Caki2 (cell line): ENCODE data around the gene DOCK3. TPM values are rescaled to one million over a fixed set of nuclear protein-coding genes. Genes with fewer than 3 reads are reported as not detected.
"Not testable (repeated sequence)": the region's sequence is repeated elsewhere in the genome, so short reads cannot be mapped to it uniquely, and the experiment has no call there.

ENCODE experiments used
- DNase-seq: peaks from one replicate; pipeline ENCODE4 v3.0.0-alpha.2; 2015; ENCODE audit warnings: low read depth
- in situ Hi-C: cut with HindIII; loops from 2 replicates; pipeline ENCODE4 v1.10.0; 2016; ENCODE audit warnings: low sequenced_read_pairs, low pct_unique_long_range_greater_than_20kb, mixed read lengths
- total RNA-seq: library from RNA; depleted of rRNA; stranded (reverse); fragments of >200 nt; shearing (Covaris generic); gene quantifications from 2 replicates; pipeline ENCODE4 v1.2.3, GENCODE V29; 2014; ENCODE audit warnings: low replicate concordance

DOCK3 gene
- total RNA-seq, 1 experiment from 2014 or later: 0.61 TPM

DNA sequence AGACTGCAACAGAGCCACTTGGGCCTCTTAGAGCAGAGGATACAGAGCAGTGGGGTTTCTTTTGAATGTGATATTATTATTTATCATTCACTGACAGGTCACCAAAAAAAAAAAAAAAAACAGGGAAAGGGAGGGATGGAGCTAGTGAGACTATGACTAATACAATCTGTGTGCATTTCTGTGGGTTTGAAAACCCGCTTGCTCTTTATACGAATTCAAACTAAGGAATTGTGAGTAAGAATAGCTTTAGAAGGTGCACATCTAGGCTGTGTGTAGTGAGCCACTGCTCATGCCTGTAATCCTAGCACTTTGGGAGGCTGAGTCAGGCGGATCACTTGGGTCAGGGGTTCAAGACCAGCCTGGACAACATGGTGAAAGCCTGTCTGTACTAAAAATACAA is 523.8 kb downstream of the DOCK3 start:
- DNase-seq: no peak
- in situ Hi-C loops: no loop called here

DNA sequence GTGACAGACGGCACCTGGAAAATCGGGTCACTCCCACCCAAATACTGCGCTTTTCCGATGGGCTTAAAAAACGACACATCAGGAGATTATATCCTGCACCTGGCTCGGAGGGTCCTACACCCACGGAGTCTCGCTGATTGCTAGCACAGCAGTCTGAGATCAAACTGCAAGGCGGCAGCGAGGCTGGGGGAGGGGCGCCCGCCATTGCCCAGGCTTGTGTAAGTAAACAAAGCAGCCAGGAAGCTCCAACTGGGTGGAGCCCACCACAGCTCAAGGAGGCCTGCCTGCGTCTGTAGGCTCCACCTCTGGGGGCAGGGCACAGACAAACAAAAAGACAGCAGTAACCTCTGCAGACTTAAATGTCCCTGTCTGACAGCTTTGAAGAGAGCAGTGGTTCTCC is 524.6 kb downstream of the DOCK3 start:
- in situ Hi-C loops, DNase-seq: not testable (repeated sequence)

- no peak for DNase-seq
- in situ Hi-C loops: no loop called here
Measured at GRCh38 chr3:51216291-51216690, 541.6 kb downstream of the DOCK3 start.

GRCh38 chr3:51221959-51222358 is 547.2 kb downstream of the DOCK3 start:
- in situ Hi-C loops: no loop called here
- DNase-seq: no peak

DNA sequence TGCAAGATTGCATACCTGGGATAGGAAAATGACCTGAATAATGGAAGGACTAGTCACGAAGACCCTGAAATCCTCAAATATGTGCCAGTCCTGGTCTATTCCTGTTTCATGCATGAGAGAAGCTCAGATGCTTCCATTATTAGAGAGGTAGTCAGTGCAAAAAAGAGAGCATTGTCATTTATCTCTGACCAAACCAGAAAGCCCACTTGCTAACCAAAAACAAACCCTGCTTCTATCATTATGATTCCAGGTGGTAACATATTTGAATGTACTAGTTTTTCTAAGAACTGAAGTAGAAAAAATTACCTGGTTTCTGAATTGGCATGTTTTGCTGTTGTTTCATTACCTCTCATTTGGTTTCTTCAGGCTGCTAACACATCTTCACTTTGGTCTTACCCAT is 549.6 kb downstream of the DOCK3 start:
- in situ Hi-C loops: no loop called here
- no peak for DNase-seq

DNA sequence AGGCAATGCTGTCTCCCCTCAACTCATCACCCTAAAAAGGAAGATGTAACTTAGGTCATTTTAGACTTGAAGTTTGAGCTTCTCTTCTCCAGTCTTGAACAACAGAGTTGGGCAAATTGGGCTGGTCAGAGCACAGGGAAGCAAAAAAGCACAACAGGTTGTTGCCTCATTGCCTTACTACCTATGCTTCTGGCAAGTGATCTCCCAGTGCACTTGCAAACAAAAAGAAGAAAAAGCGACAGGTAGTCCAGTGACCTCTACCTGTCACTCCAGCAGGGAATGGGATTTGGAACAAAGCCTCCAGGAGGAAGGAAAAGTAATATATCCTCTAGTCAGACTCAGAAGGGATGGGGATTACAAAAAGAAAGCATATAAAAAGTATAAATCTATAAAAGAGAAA is 550.1 kb downstream of the DOCK3 start:
- in situ Hi-C loops: no loop called here
- no peak for DNase-seq

DNA sequence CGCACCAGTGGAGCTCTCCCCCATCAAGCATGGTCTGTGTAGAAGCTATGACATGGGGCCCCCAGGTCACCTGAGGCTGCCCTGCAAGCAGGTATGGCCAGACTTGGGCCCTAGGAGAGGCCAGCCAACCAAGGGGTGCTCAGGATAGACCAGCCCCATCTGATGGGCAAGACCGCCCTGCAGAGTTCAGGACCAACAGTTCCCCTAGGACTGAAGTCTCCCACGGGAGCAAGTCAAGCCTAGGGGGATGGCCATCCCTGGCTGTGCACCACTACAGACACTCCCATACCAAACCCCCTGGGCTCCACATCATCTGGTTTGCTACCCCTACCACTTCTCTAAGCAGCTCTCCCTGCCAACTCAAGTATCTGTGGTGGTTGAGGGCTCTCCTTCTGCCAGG is 568.2 kb downstream of the DOCK3 start:
- in situ Hi-C loops: no loop called here

DNA sequence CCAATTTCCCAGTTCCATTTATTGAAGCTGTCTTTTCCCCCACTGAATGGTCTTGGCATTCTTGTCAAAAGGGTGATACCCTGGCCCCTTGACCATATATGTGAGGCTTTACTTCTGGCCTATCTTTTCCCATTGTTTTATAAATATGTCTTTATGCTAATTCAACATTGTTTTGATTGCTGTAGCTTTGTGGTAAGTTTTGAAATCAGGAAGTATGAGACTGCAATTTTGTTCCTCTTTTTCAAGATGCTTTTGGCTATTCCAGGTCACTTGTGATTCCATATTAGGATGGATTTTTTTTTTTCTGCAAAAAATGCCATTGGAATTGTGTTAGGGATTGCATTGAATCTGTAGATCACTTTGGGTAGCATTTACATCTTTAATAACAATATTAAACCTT is 569.2 kb downstream of the DOCK3 start:
- in situ Hi-C loops: no loop called here
- DNase-seq: no peak

More for the DNA sequence above, 568.2 kb downstream of the DOCK3 start:
- DNase-seq: no peak

GRCh38 chr3:51245867-51246266 is 571.1 kb downstream of the DOCK3 start:
- in situ Hi-C loops: no loop called here
- DNase-seq: no peak

GRCh38 chr3:51257870-51258269 is 583.1 kb downstream of the DOCK3 start:
- no peak for DNase-seq
- in situ Hi-C loops: no loop called here

DNA sequence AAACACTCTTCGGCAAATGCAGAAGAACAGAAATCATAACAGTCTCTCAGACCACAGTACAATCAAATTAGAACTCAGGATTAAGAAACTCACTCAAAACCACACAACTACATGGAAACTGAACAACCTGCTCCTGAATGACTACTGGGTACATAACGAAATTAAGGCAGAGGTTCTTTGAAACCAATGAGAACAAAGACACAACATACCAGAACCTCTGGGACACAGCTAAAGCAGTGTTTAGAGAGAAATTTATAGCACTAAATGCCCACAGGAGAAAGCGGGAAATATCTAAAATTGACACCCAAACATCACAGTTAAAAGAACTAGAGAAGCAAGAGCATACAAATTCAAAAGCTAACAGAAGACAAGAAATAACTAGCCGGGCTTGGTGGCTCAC is 589.4 kb downstream of the DOCK3 start:
- DNase-seq, in situ Hi-C loops: not testable (repeated sequence)

GRCh38 chr3:51268132-51268531 is 593.4 kb downstream of the DOCK3 start:
- in situ Hi-C loops: no loop called here
- DNase-seq: no peak

- DNase-seq: peak; percentile 1
- in situ Hi-C loops: no loop called here
Measured at GRCh38 chr3:51269466-51269865, 594.7 kb downstream of the DOCK3 start.

GRCh38 chr3:51270559-51270958 is 595.8 kb downstream of the DOCK3 start:
- in situ Hi-C loops: no loop called here
- DNase-seq: no peak

GRCh38 chr3:51271172-51271571 is 596.4 kb downstream of the DOCK3 start:
- no peak for DNase-seq
- in situ Hi-C loops: no loop called here

DNA sequence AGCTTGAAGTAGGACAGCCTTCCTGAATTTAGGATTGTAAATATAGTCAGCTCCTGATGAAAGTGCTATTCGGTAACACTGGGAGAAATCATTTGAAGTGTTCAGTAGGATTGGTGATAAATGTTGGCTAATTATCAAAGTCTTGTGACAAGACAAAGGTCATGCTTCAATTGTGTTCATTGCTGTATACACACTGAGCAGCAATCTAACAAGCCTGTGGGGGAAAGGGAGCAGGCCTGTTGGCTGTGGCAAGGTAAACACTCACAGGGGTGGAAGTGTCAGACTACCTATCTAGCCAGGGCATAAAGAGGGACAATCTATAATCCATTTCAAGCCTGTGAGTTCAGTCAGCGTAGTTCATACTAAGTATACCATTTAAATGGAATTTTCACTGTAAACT is 599.3 kb downstream of the DOCK3 start:
- in situ Hi-C loops: no loop called here
- no peak for DNase-seq

GRCh38 chr3:51275111-51275805 is 600.5 kb downstream of the DOCK3 start:
- DNase-seq: no peak
- in situ Hi-C loops: no loop called here

DNA sequence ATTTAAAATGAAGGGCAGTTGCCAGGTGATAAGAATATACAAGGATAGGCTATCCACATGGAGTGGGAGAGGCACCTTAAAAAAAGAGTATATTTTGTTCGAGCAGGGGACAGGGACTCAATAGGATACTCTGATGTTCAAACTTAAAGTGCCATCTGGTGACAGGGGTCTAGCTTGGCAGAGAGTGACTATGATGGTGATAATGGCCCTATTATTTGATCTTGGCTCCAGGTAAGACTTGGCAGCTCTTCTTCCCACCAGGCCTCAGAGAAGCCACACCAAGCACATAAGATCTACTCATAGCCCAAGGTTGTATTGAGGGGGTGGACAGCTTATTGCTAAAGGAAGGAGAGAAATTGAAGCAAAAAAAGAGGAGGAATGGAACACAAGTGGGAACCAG is 601.3 kb downstream of the DOCK3 start:
- DNase-seq: no peak
- in situ Hi-C loops: no loop called here

GRCh38 chr3:51279448-51279847 is 604.7 kb downstream of the DOCK3 start:
- no peak for DNase-seq
- in situ Hi-C loops: no loop called here

GRCh38 chr3:51280176-51280575 is 605.4 kb downstream of the DOCK3 start:
- in situ Hi-C loops: no loop called here

More at GRCh38 chr3:51280176-51280575, 605.4 kb downstream of the DOCK3 start:
- DNase-seq: no peak
